NCI-H128 (cell line): Measurements from ENCODE around the gene DPYSL4.

Experiments
- DNase-seq: peaks from one replicate; lab custom pipeline; 2025; ENCODE audit not compliant: unreplicated experiment; lab: John Stamatoyannopoulos, UW

Gene DPYSL4

DNA sequence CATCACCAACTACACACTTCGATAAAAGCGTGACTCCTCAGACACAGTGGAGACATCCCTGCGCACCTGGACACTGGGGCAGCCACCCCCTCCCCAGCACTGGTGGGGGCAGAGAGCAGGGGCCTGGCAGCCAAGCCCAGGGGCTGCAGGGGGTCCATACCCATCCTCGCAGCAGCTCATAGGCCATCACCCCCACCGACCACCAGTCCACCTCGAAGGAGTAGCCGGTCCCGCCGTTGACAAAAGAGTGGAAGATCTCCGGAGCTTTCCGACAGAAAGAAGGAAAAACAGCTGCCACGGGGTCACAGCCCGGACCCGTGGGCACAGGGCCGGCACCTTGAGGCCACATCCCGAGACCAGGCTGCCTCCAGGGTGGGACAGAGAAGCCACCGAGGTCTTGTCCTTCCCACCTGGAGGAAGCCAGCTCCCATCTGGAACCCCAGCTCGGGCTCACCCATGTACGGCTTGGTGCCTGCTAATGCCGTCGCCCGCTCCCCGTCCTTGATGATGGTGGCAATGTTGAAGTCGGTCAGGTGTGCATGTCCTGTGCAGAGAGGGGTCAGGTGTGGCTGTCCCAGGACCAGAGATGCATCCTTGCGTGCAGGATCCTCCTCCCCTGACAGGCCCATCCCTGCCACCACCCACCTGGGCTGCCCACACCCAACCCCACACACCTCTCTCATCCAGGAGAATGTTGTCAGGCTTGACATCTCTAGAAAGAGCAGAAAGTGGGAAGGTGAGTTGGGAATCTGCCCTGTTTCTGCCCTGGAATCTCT, 38.5 kb downstream of the DPYSL4 start:
- DNase-seq: no peak

DNA sequence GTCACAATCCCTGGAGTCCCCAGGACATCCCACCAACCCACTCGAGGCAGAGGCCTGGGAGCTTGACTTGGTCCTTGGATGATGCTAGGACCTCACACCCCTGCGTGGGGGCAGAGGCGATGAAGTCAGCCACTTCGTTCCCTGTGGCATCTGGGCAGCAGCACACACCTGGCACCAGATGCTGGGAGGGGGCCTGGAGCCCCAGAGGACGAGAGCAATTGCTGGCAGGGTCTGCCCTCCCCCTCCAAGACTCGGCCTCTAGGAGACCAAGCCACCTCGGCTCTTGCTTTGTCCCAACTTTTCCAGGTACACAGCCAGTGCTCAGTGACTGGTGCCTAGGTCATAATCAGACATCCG, 39.1 kb downstream of the DPYSL4 start:
- no peak for DNase-seq

- DNase-seq: no peak
These were observed 40.0 kb downstream of the DPYSL4 start for GRCh38 chr10:132226586-132227405.

GRCh38 chr10:132227851-132228390, 41.2 kb downstream of the DPYSL4 start:
- no peak for DNase-seq

DNA sequence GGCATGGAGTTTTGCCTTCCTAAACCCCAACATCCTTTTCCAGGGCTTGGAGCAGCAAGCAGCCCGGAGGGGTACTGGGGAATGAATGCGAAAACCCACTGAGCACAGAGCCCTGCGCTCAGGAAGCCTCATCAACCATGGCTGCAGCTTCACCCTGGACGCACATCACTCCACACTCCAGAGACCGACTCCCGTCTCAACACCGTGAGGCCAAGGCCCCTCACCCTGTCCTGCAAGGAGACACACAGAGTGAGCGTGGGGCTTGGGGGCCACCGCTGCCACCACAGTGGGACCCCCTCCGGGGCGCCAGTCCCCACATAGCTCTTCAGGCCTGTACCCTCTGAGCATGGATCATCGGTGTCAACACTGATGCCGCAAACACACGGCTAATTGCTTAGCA, 41.9 kb downstream of the DPYSL4 start:
- DNase-seq: no peak

GRCh38 chr10:132229096-132229495, 42.3 kb downstream of the DPYSL4 start:
- DNase-seq: no peak

- DNase-seq: no peak
These were observed 43.2 kb downstream of the DPYSL4 start for GRCh38 chr10:132229834-132230556.

DNA sequence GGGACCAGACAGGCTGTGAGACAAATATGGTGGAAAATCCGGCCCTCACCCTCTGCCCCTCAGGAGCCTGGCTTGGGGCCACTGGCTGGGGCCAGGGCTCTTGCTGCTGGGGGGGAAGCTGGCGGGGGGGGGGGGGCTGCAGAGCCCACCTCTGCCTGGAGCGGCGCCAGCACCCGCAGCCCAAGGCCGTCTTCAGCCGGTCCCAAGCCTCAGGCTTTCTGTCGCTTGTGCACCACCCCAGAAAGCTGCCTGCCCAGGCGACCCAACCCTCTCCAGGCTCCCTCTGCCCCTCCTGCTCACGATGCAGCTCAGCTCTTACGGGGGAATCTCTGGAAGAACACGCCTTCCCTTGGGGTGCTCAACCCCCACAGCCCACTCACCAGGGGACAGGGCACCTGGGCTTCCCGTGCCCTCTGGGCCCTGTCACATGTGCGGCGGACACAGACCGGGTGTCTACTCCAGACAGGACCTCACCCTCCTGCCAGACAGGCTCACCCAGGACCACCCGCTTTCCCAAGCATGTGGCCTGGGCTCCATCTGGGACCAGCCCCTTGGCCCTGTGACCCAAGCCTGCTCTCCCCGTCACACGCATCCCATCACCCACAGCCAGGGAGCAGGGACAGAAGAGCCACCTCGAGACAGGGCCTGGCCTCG, 43.9 kb downstream of the DPYSL4 start:
- no peak for DNase-seq

- no peak for DNase-seq
These were observed 44.9 kb downstream of the DPYSL4 start for GRCh38 chr10:132231656-132232022.

DNA sequence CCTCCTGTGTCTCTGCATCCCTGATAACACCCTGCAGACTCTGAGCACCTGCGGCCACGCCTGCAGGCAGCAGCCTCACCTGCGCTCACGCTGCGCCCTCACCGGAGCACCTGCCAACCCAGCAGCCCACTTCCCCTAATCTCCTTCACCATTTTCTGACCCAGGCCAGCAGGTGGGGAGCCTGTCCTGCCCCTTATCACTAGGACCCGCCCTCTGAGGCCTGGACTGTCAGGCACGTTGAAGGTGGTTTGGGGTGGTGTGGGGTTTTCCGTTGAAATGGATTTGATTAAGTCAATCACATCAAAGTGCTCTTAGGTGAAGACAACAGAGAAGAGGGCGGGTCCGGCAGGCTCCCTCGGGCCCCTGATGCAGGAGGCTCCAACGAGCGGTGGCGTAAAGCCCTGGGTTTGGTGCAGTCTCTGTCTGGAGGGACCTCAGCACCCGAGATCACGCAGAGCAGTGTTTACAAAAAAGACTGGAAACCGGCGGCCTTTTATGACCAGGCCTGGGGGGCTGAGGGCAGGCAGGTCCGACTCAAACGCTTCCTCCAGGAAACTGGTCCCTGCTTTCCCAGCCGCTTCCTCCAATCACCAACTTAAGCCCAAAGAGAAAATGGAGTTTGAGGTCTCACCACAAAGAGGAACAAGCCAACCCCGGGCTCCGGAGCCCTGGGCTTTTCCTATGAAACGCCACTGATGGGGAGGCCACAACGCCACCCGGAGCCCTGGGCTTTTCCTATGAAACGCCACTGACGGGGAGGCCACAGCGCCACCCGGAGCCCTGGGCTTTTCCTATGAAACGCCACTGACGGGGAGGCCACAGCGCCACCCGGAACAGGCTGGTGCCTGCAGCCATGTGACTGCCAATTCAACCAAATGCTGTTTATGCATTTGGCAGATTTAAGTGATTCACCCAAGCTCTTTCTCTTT, 45.5 kb downstream of the DPYSL4 start:
- no peak for DNase-seq

- no peak for DNase-seq
These were observed 46.2 kb downstream of the DPYSL4 start for GRCh38 chr10:132232981-132233380.

DNA sequence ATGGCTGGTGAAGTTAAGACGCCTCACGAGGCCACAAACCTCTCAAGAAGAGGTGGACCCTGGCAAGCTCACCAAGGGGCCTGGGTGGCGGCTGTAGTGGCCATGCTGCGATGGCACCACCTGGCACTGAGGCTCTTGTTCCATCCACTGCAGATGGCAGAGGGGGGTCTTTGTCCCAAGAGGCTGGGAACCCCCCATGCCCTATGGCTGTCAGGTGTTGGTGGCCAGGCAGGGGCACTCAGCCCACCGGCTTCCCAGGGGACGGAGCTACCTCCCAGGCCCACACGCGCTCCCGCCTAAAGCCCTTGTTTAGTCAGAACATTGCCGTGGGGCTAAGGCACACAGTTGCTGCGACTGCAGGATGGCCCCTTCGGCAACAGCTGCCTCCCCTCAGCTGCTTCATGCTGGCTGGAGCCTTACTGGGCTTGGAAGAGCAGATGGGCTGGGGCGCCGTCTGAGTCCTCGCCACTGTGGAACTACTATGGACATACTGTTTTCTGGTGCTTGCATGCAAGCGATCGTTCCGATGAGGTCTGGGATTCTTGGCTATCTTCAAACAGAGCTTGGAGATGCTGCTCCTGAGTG, 46.8 kb downstream of the DPYSL4 start:
- DNase-seq: no peak

- DNase-seq: no peak
These were observed 48.1 kb downstream of the DPYSL4 start for GRCh38 chr10:132234860-132235259.

GRCh38 chr10:132236161-132236560, 49.4 kb downstream of the DPYSL4 start:
- DNase-seq: no peak

GRCh38 chr10:132236881-132237280, 50.1 kb downstream of the DPYSL4 start:
- DNase-seq: no peak

DNA sequence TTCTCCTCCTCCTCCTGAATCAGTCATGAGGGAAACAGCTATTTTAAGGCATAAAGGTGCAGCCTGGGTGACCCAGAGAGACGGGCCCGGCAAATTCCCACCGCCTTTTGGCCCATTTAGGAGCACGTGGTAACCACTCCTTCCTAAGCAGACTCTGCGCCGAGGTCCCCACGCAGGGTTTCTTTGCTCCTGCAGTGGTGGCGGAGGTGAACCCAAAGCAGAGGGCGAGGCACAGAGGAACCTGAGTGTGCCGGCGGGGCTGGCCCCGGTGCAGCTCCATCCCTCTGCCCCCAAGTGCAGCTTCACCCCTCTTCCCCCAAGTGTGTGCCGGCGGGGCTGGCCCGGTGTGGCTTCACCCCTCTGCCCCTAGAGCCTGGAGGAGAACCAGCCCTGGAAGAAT, 50.6 kb downstream of the DPYSL4 start:
- no peak for DNase-seq

GRCh38 chr10:132237871-132238270, 51.1 kb downstream of the DPYSL4 start:
- no peak for DNase-seq

GRCh38 chr10:132238371-132239125, 51.8 kb downstream of the DPYSL4 start:
- no peak for DNase-seq
